T-cell (primary cell): ENCODE data around the gene PDS5B. TPM values are rescaled to one million over a fixed set of nuclear protein-coding genes. Genes with fewer than 3 reads are reported as not detected.
A peak's percentile ranks its signal among the peaks of the same experiment; 100 is the strongest.

ENCODE experiments used
- ATAC-seq, 4 experiments: fragments of 200-7000 bp in 3 of 4; fragments of 150-1000 bp in 1 of 4; cut with Tn5 transposase; replicated peaks in 1 of 4; 1 replicate in 3 of 4; 2 replicates in 1 of 4; pipeline ENCODE4 v1.10.0; 2021; ENCODE audit warnings: moderate library complexity in 3 of 4, mild to moderate bottlenecking in 2 of 4, moderate number of reproducible peaks in 1 of 4
- CTCF ChIA-PET, 2 donors: fragments of 300-600 bp; sonication (Branson Sonifier 250); formaldehyde crosslinking; loops; one replicate each; lab custom pipeline; 2022; ENCODE audit warnings: antibody characterized with exemption in 2 of 2; lab: Charles Lee
- POLR2A ChIA-PET, 2 donors: fragments of 300-600 bp; sonication (Branson Sonifier 250); formaldehyde crosslinking; loops; one replicate each; lab custom pipeline; 2022; ENCODE audit warnings: antibody characterized with exemption in 2 of 2; lab: Charles Lee
- DNase-seq, 35 experiments: peaks; one replicate each; pipeline versions ENCODE4 v3.0.0 to v3.0.0-alpha.2; 2013 to 2023
- H3K27ac ChIP-seq: one replicate; pipeline ENCODE4 v1.5.1; 2013; ENCODE audit warnings: low read length
- H3K27me3 ChIP-seq, 2 experiments: replicated peaks in 1 of 2; 1 replicate in 1 of 2; 2 replicates in 1 of 2; pipeline versions ENCODE4 v1.6.1 to v1.7.0; 2013; ENCODE audit warnings: low read length in 1 of 2, mixed read lengths in 1 of 2; ENCODE audit not compliant: control insufficient read depth in 2 of 2, insufficient read depth in 2 of 2; ENCODE audit errors: extremely low read depth in 1 of 2
- H3K36me3 ChIP-seq, 2 donors: 1 replicate in 1 of 2; 2 replicates in 1 of 2; pipeline versions ENCODE4 v1.6.1 to v1.7.0; 2013; ENCODE audit warnings: low read length in 1 of 2; ENCODE audit not compliant: control insufficient read depth in 2 of 2, insufficient read depth in 1 of 2; ENCODE audit errors: extremely low read depth in 1 of 2
- H3K4me1 ChIP-seq, 2 experiments: 1 replicate in 1 of 2; 2 replicates in 1 of 2; pipeline versions ENCODE4 v1.6.1 to v1.7.0; 2013; ENCODE audit warnings: low read length in 2 of 2, mixed read lengths in 1 of 2; ENCODE audit not compliant: insufficient read depth in 2 of 2, control insufficient read depth in 1 of 2; ENCODE audit errors: extremely low read depth in 1 of 2
- H3K4me3 ChIP-seq, 2 donors: 1 replicate in 1 of 2; 2 replicates in 1 of 2; pipeline versions ENCODE4 v1.5.1 to v1.7.0; 2013; ENCODE audit warnings: mild to moderate bottlenecking in 2 of 2, low read length in 1 of 2, moderate library complexity in 1 of 2; ENCODE audit not compliant: control insufficient read depth in 1 of 2; ENCODE audit errors: extremely low read depth in 1 of 2
- H3K9me3 ChIP-seq: 2 replicates; pipeline ENCODE4 v1.7.0; 2013
- H3K27ac Mint-ChIP-seq, 2 donors: one replicate each; pipeline ENCODE4 v1.8.0; 2020 to 2021; ENCODE audit warnings: mild to moderate bottlenecking in 2 of 2, mixed read lengths in 2 of 2
- H3K27me3 Mint-ChIP-seq, 2 donors: one replicate each; pipeline ENCODE4 v1.8.0; 2021 to 2022; ENCODE audit warnings: mixed read lengths in 2 of 2
- H3K36me3 Mint-ChIP-seq: one replicate; pipeline ENCODE4 v1.8.0; 2021; ENCODE audit warnings: mixed read lengths
- H3K4me1 Mint-ChIP-seq, 3 donors: one replicate each; pipeline ENCODE4 v1.8.0; 2020 to 2022; ENCODE audit warnings: mixed read lengths in 3 of 3, mild to moderate bottlenecking in 1 of 3
- H3K4me3 Mint-ChIP-seq, 3 donors: one replicate each; pipeline ENCODE4 v1.8.0; 2020 to 2022; ENCODE audit warnings: mild to moderate bottlenecking in 3 of 3, mixed read lengths in 3 of 3, moderate library complexity in 3 of 3
- H3K9me3 Mint-ChIP-seq, 3 donors: one replicate each; pipeline ENCODE4 v1.8.0; 2020 to 2022; ENCODE audit warnings: mixed read lengths in 3 of 3
- WGBS: methylation state at CpG from one replicate; pipeline ENCODE4 v1.1.5; 2013; ENCODE audit warnings: missing lambda C conversion rate; ENCODE audit not compliant: insufficient coverage; 5-methylcytosine and 5-hydroxymethylcytosine counted together
- total RNA-seq, 35 experiments: library from RNA in 6 of 35; stranded (reverse) in 6 of 35; fragments of 120-200 nt in 1 of 35; gene quantifications; one replicate each; pipeline versions ENCODE4 v1.2.1 to v1.2.4 and lab custom pipeline; 2013 to 2026

Gene PDS5B
- total RNA-seq, 5 donors from 2014 or later (not counting 1 experiment from before 2014, with no cell fraction given), result 45.4 to 48.5 (median 46.9) TPM

DNA sequence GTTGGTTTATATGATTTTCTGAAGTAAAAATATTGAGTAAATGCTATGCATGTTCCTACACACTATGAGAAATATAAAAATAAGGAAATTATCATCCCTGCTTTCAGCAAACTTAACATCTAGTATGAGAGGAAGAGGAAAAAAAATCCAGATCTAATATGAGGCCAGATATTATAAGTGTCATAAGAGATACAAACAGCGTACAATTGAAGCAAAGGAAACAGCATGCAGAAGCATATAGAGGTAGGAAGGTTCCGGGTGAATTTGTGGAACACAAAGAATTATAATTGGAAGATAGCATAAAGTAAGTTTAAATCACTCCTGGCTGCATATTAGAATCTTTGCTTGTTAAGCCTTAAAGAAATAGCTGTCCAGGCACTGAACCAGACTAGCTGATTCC, 88.3 kb downstream of the PDS5B start:
- H3K4me3 ChIP-seq, result no peak overlapping the region
- Mint-ChIP-seq H3K9me3 (no peaks in the 10 kb centered on the region), H3K36me3 (peaks cover 53% of the 10 kb centered on the region), H3K27ac (no peak overlapping the region), H3K27me3 (no peaks in the 10 kb centered on the region), H3K4me3 (no peak overlapping the region), H3K4me1 (no peaks in the 10 kb centered on the region)
- WGBS, result 100% methylated on average over 1 of the region's 2 CpGs
- ATAC-seq (no peak), DNase-seq (no peak)
- POLR2A ChIA-PET, result interaction anchor here in 1 of 2 donors (0.7 kb wide), 1 partner anchor 158 kb away, joined by 5 read pairs; no protein-coding TSS in a partner anchor
- H3K27me3 ChIP-seq, result no peaks in the 10 kb centered on the region
- no peak overlapping the region for H3K27ac ChIP-seq
- CTCF ChIA-PET, result interaction anchor here in 1 of 2 donors (0.6 kb wide), 1 partner anchor 974 kb away, joined by 7 read pairs; no protein-coding TSS in a partner anchor
- no peaks in the 10 kb centered on the region for H3K4me1 ChIP-seq
- peaks cover 0 to 7% of the 10 kb centered on the region in 2 donors for H3K36me3 ChIP-seq
- no peaks in the 10 kb centered on the region for H3K9me3 ChIP-seq

DNA sequence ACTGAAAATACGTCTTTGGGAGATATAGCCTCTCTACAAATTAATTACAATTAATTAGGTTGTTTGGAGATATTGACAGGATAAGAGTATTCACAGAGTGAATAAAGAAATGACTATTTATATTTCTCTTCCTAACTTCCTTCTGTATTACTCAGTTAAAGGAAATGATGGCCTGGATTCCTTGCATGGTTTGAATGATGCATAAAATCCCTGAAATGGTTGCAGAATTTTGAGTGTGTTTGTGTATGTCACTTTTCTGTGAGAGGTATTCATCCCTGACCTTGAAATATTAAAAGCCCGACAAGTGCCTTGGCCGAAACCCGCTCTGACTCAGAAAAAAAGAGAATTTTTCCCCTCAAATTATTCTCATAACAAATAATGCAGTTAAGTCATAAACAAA, 90.0 kb downstream of the PDS5B start:
- peaks cover 0 to 15% of the 10 kb centered on the region in 2 donors for H3K36me3 ChIP-seq
- no peaks in the 10 kb centered on the region for H3K9me3 Mint-ChIP-seq
- H3K9me3 ChIP-seq, result no peaks in the 10 kb centered on the region
- peak overlapping the region in 1 of 2 donors; percentile 8 for H3K27ac Mint-ChIP-seq
- ATAC-seq (no peak), DNase-seq (no peak)
- no CpG with 5 or more reads among the region's 4 CpGs for WGBS
- no peaks in the 10 kb centered on the region for H3K27me3 ChIP-seq
- peaks cover 67% of the 10 kb centered on the region for H3K36me3 Mint-ChIP-seq
- CTCF ChIA-PET, result interaction anchor here in 1 of 2 donors (0.6 to 1.3 kb wide), 2 partner anchors 60 to 88 kb away, joined by 3 read pairs; no protein-coding TSS in a partner anchor
- POLR2A ChIA-PET, result interaction anchor here in 1 of 2 donors (1.2 kb wide), 1 partner anchor 61 kb away, joined by 3 read pairs; no protein-coding TSS in a partner anchor
- H3K4me1 ChIP-seq, result no peaks in the 10 kb centered on the region
- no peak overlapping the region for H3K4me3 Mint-ChIP-seq
- no peaks in the 10 kb centered on the region for H3K4me1 Mint-ChIP-seq
- no peaks in the 10 kb centered on the region for H3K27me3 Mint-ChIP-seq
- no peak overlapping the region for H3K4me3 ChIP-seq
- no peak overlapping the region for H3K27ac ChIP-seq

DNA sequence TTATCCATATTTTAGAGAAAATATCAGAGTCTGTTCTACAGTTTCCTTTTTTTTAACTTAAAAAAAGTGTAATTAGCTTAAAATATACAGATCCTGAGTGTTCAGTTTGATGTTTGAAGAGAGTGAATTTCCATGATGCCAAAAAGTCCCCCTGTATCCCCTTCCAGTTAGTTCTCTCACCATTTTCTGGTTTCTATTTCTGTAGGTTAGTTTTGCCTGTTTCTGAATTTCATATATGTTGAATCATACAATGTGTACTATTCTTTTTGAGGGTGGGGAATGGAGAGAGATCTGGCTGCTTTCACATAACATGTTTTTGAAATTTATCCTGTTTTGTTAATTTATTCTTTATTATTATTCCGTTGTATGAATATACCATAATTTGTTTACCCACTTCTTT, 95.9 kb downstream of the PDS5B start:
- Mint-ChIP-seq H3K36me3 (peaks cover 61% of the 10 kb centered on the region), H3K9me3 (no peaks in the 10 kb centered on the region), H3K4me1 (no peaks in the 10 kb centered on the region), H3K27ac (no peak overlapping the region), H3K27me3 (no peaks in the 10 kb centered on the region), H3K4me3 (no peak overlapping the region)
- ATAC-seq, result no peak
- CTCF ChIA-PET, result interaction anchor here in 1 of 2 donors (0.7 kb wide), 1 partner anchor 94 kb away, joined by 3 read pairs; no protein-coding TSS in a partner anchor
- no peak overlapping the region for H3K27ac ChIP-seq
- H3K36me3 ChIP-seq, result peaks cover 0 to 21% of the 10 kb centered on the region in 2 donors
- H3K27me3 ChIP-seq, result no peaks in the 10 kb centered on the region
- no peak for DNase-seq
- no CpG with 5 or more reads among the region's 1 CpG for WGBS
- H3K4me1 ChIP-seq, result no peaks in the 10 kb centered on the region
- POLR2A ChIA-PET, result no interaction called here
- H3K9me3 ChIP-seq, result no peaks in the 10 kb centered on the region
- H3K4me3 ChIP-seq, result no peak overlapping the region

DNA sequence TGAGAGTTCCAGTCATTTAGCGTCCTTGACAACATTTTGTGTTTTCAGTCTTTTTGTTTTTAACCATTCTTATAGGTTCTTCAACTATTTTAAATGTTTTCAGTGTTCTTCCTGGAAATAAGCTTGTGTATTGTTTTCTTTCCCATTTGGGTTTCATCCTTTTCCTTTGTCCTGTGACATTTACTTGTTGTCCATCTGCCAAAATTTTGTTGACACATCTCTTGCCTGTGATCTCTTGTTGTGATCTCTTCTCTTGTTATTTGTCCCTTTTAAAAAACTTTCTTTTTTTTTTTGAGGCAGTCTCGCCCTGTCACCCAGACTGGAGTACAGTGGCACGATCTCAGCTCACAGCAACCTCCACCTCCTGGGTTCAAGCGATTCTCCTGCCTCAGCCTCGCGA, 96.5 kb downstream of the PDS5B start:
- no peak overlapping the region for H3K27ac Mint-ChIP-seq
- Histone ChIP-seq H3K36me3 (peaks cover 0 to 22% of the 10 kb centered on the region in 2 donors), H3K4me3 (no peak overlapping the region), H3K4me1 (no peaks in the 10 kb centered on the region), H3K27me3 (no peaks in the 10 kb centered on the region), H3K27ac (no peak overlapping the region), H3K9me3 (no peaks in the 10 kb centered on the region)
- H3K4me1 Mint-ChIP-seq, result no peaks in the 10 kb centered on the region
- ChIA-PET CTCF (interaction anchor here in 1 of 2 donors (0.7 kb wide), 1 partner anchor 54 kb away, joined by 3 read pairs; no protein-coding TSS in a partner anchor), POLR2A (interaction anchor here in 1 of 2 donors (0.6 to 0.7 kb wide), 2 partner anchors 25 to 75 kb away, joined by 3 to 5 read pairs; no protein-coding TSS in a partner anchor)
- H3K27me3 Mint-ChIP-seq, result no peaks in the 10 kb centered on the region
- H3K9me3 Mint-ChIP-seq, result no peaks in the 10 kb centered on the region
- WGBS, result 93% methylated on average over 3 of the region's 6 CpGs
- H3K4me3 Mint-ChIP-seq, result no peak overlapping the region
- peaks cover 60% of the 10 kb centered on the region for H3K36me3 Mint-ChIP-seq
- ATAC-seq, result no peak
- no peak for DNase-seq

DNA sequence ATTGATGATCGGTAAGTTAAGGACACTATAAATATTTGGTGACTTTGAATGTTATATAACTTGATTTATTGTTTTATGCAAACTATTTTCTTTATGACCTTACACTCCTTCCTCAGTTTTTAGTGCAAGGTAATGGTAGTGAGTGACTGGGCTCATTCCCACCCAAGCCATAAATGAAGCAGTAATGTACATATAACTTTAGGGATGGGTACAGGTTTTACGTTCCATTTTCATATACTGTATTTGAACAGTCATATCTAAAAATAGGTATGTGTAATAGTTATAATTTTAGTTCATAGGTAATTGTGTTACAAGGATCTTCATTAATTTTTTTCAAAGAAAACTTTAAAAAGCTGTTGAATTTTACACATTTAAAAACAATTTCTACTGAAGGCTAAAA, 101.0 kb downstream of the PDS5B start:
- ChIA-PET CTCF (no interaction called here), POLR2A (no interaction called here)
- Histone ChIP-seq H3K4me1 (no peaks in the 10 kb centered on the region), H3K36me3 (peaks cover 0 to 19% of the 10 kb centered on the region in 2 donors), H3K27me3 (no peaks in the 10 kb centered on the region), H3K9me3 (no peaks in the 10 kb centered on the region), H3K27ac (no peak overlapping the region), H3K4me3 (no peak overlapping the region)
- DNase-seq (no peak), ATAC-seq (no peak)
- Mint-ChIP-seq H3K4me3 (no peak overlapping the region), H3K9me3 (no peaks in the 10 kb centered on the region), H3K4me1 (no peaks in the 10 kb centered on the region), H3K36me3 (peaks cover 42% of the 10 kb centered on the region), H3K27ac (no peak overlapping the region), H3K27me3 (no peaks in the 10 kb centered on the region)
- WGBS, result no CpG with 5 or more reads among the region's 2 CpGs

DNA sequence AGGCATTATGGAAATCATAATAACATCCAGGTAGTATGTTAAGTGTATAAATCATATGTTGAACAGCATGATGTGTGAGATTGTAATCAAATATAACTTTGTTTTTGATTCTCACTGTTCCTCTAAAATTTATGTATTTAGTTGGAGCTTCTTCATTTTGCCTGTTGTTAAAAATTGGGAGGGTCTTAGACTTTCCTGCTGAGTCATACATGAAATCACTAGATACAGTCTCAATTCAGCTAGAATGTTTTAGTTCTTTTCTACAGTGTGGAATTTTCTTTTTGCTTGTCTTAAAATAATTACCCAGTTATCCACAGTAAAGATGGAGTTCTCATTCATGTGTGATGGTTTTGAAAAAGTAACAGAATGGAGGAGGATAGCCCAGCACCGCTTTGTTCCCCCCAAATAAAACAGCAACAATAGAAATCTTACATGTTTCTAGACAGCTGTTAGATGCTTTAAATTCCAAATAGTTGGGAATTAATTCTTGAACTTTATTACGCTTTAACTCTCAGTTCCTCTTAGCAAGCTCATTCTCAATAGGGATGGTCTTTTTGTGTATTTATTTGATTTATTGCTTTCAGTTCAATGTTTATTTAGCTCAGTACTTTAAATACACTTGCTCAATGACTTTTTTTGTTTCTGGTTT, 109.5 kb downstream of the PDS5B start:
- H3K4me3 Mint-ChIP-seq, result no peak overlapping the region
- no peak overlapping the region for H3K27ac ChIP-seq
- H3K9me3 ChIP-seq, result no peaks in the 10 kb centered on the region
- no peak for ATAC-seq
- WGBS, result no CpG with 5 or more reads among the region's 2 CpGs
- ChIA-PET CTCF (interaction anchor here (0.6 to 1.3 kb wide), 2 partner anchors 10 to 359 kb away, joined by 3 to 4 read pairs; no protein-coding TSS in a partner anchor), POLR2A (no interaction called here)
- no peak overlapping the region for H3K4me3 ChIP-seq
- peaks cover 26% of the 10 kb centered on the region for H3K36me3 Mint-ChIP-seq
- H3K27me3 Mint-ChIP-seq, result no peaks in the 10 kb centered on the region
- H3K27me3 ChIP-seq, result no peaks in the 10 kb centered on the region
- H3K4me1 Mint-ChIP-seq, result no peaks in the 10 kb centered on the region
- H3K36me3 ChIP-seq, result peaks cover 0 to 4% of the 10 kb centered on the region in 2 donors
- H3K27ac Mint-ChIP-seq, result peak overlapping the region in 1 of 2 donors; percentile 50
- no peaks in the 10 kb centered on the region for H3K9me3 Mint-ChIP-seq
- no peaks in the 10 kb centered on the region for H3K4me1 ChIP-seq
- no peak for DNase-seq
